Gastroesophageal sphincter (tissue), 3 donors: ENCODE measurements around the gene MRPL37.

Experiments used
- POLR2AphosphoS5 ChIP-seq: sonication (generic); formaldehyde crosslinking; IDR thresholded peaks from one replicate; pipeline ENCODE4 v1.6.1; 2017; ENCODE audit warnings: antibody characterized with exemption
- TF ChIP-seq, protein P1 (sequence below), 4 experiments: fragments of 200-600 bp in 2 of 4; fragments of 450-650 bp in 2 of 4; sonication (generic) in 1 of 4; IDR thresholded peaks; one replicate each; pipeline ENCODE4 v1.5.1; 2017 to 2019; ENCODE audit warnings: antibody characterized with exemption in 4 of 4, mild to moderate bottlenecking in 2 of 4, moderate library complexity in 2 of 4

DNA sequence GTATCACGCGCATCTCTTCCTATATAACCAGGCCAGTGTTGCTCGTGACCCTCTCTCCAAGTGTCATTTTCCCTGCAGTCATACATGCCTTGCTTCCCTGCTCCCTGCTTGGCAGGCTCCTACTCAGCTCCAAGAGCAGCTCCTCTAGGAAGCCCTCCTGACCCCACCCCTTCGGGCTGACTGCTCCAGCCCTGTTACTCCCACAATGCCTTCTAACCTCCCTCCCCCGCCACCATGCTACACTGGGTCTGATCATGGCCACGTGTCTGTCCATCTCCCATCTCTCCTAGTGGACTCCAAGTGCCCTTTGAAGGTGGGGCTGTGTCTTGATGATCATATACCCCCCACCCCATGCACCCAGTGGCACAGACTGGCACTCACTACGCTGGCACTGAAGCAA is 44.7 kb downstream of the MRPL37 start:
- TF ChIP-seq, protein P1, sequence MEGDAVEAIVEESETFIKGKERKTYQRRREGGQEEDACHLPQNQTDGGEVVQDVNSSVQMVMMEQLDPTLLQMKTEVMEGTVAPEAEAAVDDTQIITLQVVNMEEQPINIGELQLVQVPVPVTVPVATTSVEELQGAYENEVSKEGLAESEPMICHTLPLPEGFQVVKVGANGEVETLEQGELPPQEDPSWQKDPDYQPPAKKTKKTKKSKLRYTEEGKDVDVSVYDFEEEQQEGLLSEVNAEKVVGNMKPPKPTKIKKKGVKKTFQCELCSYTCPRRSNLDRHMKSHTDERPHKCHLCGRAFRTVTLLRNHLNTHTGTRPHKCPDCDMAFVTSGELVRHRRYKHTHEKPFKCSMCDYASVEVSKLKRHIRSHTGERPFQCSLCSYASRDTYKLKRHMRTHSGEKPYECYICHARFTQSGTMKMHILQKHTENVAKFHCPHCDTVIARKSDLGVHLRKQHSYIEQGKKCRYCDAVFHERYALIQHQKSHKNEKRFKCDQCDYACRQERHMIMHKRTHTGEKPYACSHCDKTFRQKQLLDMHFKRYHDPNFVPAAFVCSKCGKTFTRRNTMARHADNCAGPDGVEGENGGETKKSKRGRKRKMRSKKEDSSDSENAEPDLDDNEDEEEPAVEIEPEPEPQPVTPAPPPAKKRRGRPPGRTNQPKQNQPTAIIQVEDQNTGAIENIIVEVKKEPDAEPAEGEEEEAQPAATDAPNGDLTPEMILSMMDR (IDR thresholded peaks at IDR 0.05): no peak
- no peak for TF ChIP-seq POLR2AphosphoS5
